ENCODE measurements around the gene SLAIN1.

DNA sequence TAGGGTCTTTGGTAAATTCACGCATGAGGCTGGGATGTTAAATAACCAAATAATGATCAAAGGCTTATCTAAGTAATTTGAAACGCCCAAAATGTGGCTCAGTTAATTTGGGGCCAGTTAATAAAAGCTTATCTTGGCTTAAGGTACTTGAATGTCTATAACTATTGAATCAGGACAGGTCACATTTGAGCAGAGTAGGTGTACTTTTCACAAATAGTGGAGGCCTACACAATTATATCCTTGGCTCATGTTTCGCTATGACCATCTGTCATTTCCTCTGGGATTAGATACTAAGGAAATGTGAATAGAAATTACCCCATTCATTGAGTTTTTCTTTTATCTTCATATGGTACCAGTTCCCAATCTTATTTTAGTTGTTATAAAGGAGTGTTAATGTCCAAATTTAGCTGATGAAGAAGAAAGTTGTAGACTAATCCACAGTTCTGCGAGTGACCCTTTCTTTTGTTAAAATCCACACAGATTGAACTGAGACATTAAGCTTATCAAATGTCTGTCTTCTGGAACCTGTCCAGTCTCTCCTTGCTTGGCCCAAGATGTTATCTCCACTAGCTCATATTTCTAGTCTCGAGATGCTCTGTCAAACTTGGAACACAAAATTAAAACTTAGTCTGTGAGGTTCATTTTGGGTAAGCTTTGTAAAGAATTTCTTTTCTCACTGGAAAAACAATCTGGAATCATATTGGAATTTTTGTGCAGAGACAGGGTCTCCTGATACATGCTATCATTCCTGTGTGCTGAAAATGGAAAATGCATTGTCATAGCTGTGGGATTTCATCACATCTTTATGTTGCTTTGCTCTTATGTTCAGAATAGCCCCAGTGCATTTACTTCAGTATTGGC, 31.0 kb downstream of the SLAIN1 start:
- TF ChIP-seq, protein P1, sequence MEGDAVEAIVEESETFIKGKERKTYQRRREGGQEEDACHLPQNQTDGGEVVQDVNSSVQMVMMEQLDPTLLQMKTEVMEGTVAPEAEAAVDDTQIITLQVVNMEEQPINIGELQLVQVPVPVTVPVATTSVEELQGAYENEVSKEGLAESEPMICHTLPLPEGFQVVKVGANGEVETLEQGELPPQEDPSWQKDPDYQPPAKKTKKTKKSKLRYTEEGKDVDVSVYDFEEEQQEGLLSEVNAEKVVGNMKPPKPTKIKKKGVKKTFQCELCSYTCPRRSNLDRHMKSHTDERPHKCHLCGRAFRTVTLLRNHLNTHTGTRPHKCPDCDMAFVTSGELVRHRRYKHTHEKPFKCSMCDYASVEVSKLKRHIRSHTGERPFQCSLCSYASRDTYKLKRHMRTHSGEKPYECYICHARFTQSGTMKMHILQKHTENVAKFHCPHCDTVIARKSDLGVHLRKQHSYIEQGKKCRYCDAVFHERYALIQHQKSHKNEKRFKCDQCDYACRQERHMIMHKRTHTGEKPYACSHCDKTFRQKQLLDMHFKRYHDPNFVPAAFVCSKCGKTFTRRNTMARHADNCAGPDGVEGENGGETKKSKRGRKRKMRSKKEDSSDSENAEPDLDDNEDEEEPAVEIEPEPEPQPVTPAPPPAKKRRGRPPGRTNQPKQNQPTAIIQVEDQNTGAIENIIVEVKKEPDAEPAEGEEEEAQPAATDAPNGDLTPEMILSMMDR (IDR thresholded peaks at IDR 0.05; ENCODE audit: control extremely low read depth in 1 of 3, insufficient read depth in 1 of 3, low read depth in 1 of 3, low read length in 3 of 3), result no peak
- TF ChIP-seq YY1 (IDR thresholded peaks at IDR 0.05; ENCODE audit: low read depth, low read length) (no peak), EGR1 (IDR thresholded peaks at IDR 0.05; ENCODE audit: borderline replicate concordance, low read depth, low read length) (no peak), CTBP2 (IDR thresholded peaks at IDR 0.05; ENCODE audit: borderline replicate concordance, insufficient read depth, insufficient read length, low read length) (no peak), JUND (IDR thresholded peaks at IDR 0.05; ENCODE audit: low read length) (no peak), TAF7 (optimal IDR thresholded peaks at IDR 0.05; ENCODE audit: borderline replicate concordance, low read depth, low read length) (no peak), POLR2AphosphoS5 (IDR thresholded peaks at IDR 0.05; ENCODE audit: low read depth, low read length) (no peak), EZH2 (IDR thresholded peaks at IDR 0.05; ENCODE audit: low read depth, low read length, severe bottlenecking) (no peak), ZNF274 (IDR thresholded peaks at IDR 0.05; ENCODE audit: borderline replicate concordance, extremely low read depth, low read length) (no peak)
- TF ChIP-seq, protein P2, sequence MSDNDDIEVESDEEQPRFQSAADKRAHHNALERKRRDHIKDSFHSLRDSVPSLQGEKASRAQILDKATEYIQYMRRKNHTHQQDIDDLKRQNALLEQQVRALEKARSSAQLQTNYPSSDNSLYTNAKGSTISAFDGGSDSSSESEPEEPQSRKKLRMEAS (IDR thresholded peaks at IDR 0.05), result no peak

Measured in H1 (cell line).